ENCODE measurements around the gene ARHGEF17.

The ARHGEF17 gene

GRCh38 chr11:73297702-73298101, 10.4 kb upstream of the ARHGEF17 start:
- peak; percentile 94 for TF ChIP-seq ZFP3 (CRISPR knock-in tag; IDR thresholded peaks at IDR 0.05)
- no peak for TF ChIP-seq ZNF70 (CRISPR knock-in tag; IDR thresholded peaks at IDR 0.05)
- no peak for ATAC-seq

DNA sequence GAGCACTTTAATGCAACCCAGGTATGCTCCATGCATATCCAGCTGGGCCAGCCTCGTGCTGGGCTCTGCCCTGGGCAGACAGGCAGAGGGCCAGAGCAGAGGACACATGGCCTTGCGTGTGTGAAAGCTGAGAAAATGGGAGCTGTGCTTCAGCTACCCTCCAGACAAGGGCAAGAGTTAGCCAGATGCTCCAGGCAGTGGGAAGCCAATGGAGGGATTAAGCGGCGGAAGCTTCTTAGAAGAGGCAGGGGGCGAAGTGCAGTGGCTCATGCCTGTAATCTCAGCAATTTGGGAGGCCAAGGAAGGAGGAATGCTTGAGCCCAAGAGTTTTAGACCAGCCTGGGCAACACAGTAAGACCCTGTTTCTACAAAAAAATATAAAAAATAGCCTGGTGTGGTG, 9.8 kb upstream of the ARHGEF17 start:
- ATAC-seq, result no peak

DNA sequence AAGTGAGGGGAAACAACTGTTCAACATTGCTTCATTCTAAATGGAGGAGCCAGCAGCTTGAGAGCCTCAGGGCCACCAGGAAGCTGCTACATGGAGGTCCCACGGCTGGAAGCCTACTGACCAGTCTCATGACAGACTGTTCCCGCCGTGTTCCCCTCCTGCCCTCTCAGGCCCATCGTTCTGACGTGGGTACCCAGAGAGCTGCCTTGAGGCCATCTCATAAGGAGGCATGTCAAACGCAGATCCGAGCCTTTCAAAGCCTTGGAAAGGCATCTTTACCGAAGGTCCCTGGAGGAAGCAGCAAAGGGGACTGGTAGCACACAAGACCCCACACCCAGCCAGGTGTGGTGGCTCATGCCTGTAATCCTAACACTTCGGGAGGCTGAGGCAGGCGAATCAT, 8.3 kb upstream of the ARHGEF17 start:
- ATAC-seq, result no peak
- TF ChIP-seq, protein P1, sequence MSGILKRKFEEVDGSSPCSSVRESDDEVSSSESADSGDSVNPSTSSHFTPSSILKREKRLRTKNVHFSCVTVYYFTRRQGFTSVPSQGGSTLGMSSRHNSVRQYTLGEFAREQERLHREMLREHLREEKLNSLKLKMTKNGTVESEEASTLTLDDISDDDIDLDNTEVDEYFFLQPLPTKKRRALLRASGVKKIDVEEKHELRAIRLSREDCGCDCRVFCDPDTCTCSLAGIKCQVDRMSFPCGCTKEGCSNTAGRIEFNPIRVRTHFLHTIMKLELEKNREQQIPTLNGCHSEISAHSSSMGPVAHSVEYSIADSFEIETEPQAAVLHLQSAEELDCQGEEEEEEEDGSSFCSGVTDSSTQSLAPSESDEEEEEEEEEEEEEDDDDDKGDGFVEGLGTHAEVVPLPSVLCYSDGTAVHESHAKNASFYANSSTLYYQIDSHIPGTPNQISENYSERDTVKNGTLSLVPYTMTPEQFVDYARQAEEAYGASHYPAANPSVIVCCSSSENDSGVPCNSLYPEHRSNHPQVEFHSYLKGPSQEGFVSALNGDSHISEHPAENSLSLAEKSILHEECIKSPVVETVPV (CRISPR knock-in tag; IDR thresholded peaks at IDR 0.05), result no peak
- TF ChIP-seq ZFP30 (CRISPR knock-in tag; IDR thresholded peaks at IDR 0.05) (no peak), PPARA (CRISPR knock-in tag; IDR thresholded peaks at IDR 0.05; ENCODE audit: borderline replicate concordance) (no peak), CREB5 (CRISPR knock-in tag; IDR thresholded peaks at IDR 0.05; ENCODE audit: low read depth) (no peak), ZFP3 (CRISPR knock-in tag; IDR thresholded peaks at IDR 0.05) (no peak), ZNF8 (CRISPR knock-in tag; IDR thresholded peaks at IDR 0.05) (no peak), ZNF70 (CRISPR knock-in tag; IDR thresholded peaks at IDR 0.05) (no peak), CSDC2 (CRISPR knock-in tag; IDR thresholded peaks at IDR 0.05) (no peak), PATZ1 (CRISPR knock-in tag; IDR thresholded peaks at IDR 0.05; ENCODE audit: borderline replicate concordance) (no peak), OSR1 (CRISPR knock-in tag; IDR thresholded peaks at IDR 0.05) (no peak)
- TF ChIP-seq, protein P2, sequence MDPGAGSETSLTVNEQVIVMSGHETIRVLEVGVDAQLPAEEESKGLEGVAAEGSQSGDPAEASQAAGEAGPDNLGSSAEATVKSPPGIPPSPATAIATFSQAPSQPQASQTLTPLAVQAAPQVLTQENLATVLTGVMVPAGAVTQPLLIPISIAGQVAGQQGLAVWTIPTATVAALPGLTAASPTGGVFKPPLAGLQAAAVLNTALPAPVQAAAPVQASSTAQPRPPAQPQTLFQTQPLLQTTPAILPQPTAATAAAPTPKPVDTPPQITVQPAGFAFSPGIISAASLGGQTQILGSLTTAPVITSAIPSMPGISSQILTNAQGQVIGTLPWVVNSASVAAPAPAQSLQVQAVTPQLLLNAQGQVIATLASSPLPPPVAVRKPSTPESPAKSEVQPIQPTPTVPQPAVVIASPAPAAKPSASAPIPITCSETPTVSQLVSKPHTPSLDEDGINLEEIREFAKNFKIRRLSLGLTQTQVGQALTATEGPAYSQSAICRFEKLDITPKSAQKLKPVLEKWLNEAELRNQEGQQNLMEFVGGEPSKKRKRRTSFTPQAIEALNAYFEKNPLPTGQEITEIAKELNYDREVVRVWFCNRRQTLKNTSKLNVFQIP (CRISPR knock-in tag; IDR thresholded peaks at IDR 0.05; ENCODE audit: borderline replicate concordance, low read depth), result no peak

More for the DNA sequence above, 9.8 kb upstream of the ARHGEF17 start:
- TF ChIP-seq CREB5 (CRISPR knock-in tag; IDR thresholded peaks at IDR 0.05; ENCODE audit: low read depth) (no peak), RARB (CRISPR knock-in tag; IDR thresholded peaks at IDR 0.05) (no peak), ZFP30 (CRISPR knock-in tag; IDR thresholded peaks at IDR 0.05) (no peak), ARNTL (CRISPR knock-in tag; IDR thresholded peaks at IDR 0.05; ENCODE audit: borderline replicate concordance, low read depth) (no peak), ISL1 (CRISPR knock-in tag; IDR thresholded peaks at IDR 0.05) (no peak), GLIS3 (CRISPR knock-in tag; IDR thresholded peaks at IDR 0.05) (no peak), ZNF565 (CRISPR knock-in tag; conservative IDR thresholded peaks at IDR 0.05; ENCODE audit: low read depth) (no peak), TCF4 (CRISPR knock-in tag; IDR thresholded peaks at IDR 0.05; ENCODE audit: borderline replicate concordance) (no peak), PATZ1 (CRISPR knock-in tag; IDR thresholded peaks at IDR 0.05; ENCODE audit: borderline replicate concordance) (no peak), ZNF8 (CRISPR knock-in tag; IDR thresholded peaks at IDR 0.05) (no peak), PPARA (CRISPR knock-in tag; IDR thresholded peaks at IDR 0.05; ENCODE audit: borderline replicate concordance) (no peak), SNAI2 (CRISPR knock-in tag; IDR thresholded peaks at IDR 0.05) (no peak), TOX (CRISPR knock-in tag; IDR thresholded peaks at IDR 0.05; ENCODE audit: borderline replicate concordance) (no peak), ZNF70 (CRISPR knock-in tag; IDR thresholded peaks at IDR 0.05) (no peak), CSDC2 (CRISPR knock-in tag; IDR thresholded peaks at IDR 0.05) (no peak)
- TF ChIP-seq, protein P2 (CRISPR knock-in tag; IDR thresholded peaks at IDR 0.05; ENCODE audit: borderline replicate concordance, low read depth), result no peak
- TF ChIP-seq, protein P3, sequence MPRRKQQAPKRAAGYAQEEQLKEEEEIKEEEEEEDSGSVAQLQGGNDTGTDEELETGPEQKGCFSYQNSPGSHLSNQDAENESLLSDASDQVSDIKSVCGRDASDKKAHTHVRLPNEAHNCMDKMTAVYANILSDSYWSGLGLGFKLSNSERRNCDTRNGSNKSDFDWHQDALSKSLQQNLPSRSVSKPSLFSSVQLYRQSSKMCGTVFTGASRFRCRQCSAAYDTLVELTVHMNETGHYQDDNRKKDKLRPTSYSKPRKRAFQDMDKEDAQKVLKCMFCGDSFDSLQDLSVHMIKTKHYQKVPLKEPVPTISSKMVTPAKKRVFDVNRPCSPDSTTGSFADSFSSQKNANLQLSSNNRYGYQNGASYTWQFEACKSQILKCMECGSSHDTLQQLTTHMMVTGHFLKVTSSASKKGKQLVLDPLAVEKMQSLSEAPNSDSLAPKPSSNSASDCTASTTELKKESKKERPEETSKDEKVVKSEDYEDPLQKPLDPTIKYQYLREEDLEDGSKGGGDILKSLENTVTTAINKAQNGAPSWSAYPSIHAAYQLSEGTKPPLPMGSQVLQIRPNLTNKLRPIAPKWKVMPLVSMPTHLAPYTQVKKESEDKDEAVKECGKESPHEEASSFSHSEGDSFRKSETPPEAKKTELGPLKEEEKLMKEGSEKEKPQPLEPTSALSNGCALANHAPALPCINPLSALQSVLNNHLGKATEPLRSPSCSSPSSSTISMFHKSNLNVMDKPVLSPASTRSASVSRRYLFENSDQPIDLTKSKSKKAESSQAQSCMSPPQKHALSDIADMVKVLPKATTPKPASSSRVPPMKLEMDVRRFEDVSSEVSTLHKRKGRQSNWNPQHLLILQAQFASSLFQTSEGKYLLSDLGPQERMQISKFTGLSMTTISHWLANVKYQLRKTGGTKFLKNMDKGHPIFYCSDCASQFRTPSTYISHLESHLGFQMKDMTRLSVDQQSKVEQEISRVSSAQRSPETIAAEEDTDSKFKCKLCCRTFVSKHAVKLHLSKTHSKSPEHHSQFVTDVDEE (CRISPR knock-in tag; IDR thresholded peaks at IDR 0.05), result no peak

All from SK-N-SH treated with all-trans-retinoic acid at 6 μM for 48 hours (cell line).